H1 (cell line): Measurements from ENCODE around the gene NDUFAF3. TPM values are rescaled to one million over a fixed set of nuclear protein-coding genes. Genes with fewer than 3 reads are reported as not detected.

Source experiments
- CTCF ChIA-PET: fragments of 300-600 bp; sonication (Branson Sonifier 250); formaldehyde crosslinking; loops from one replicate; lab custom pipeline; 2021; ENCODE audit not compliant: partially characterized antibody; lab: Charles Lee
- POLR2A ChIA-PET: fragments of 300-600 bp; sonication (Branson Sonifier 250); formaldehyde crosslinking; loops from one replicate; lab custom pipeline; 2021; ENCODE audit warnings: inconsistent platforms; ENCODE audit not compliant: partially characterized antibody; lab: Charles Lee
- DNase-seq, 2 experiments: peaks; one replicate each; pipeline versions ENCODE4 v3.0.0 to v3.0.0-alpha.2; 2010 to 2022; ENCODE audit warnings: low spot score in 2 of 2, low read depth in 1 of 2, mixed read lengths in 1 of 2
- FAIRE-seq: peaks from 2 replicates; lab custom pipeline; 2011; peaks lifted over from hg19 to GRCh38; lab: Jason Lieb, UNC
- H2AFZ ChIP-seq: 2 replicates; pipeline ENCODE4 v1.8.1; 2012; ENCODE audit warnings: low read length, inconsistent platforms
- H2AK5ac ChIP-seq: 2 replicates; pipeline ENCODE4 v1.6.1; 2013; ENCODE audit warnings: low read depth, low read length
- H2BK120ac ChIP-seq: replicated peaks from 2 replicates; pipeline ENCODE3; 2013; ENCODE audit warnings: low read depth, low read length, inconsistent platforms
- H2BK12ac ChIP-seq: 2 replicates; pipeline ENCODE4 v1.6.1; 2013; ENCODE audit warnings: low read depth, low read length
- H2BK15ac ChIP-seq: 2 replicates; pipeline ENCODE4 v1.6.1; 2013; ENCODE audit warnings: low read length
- H2BK20ac ChIP-seq: 2 replicates; pipeline ENCODE4 v1.6.1; 2013; ENCODE audit warnings: low read length
- H2BK5ac ChIP-seq: 2 replicates; pipeline ENCODE4 v1.6.1; 2013; ENCODE audit warnings: low read depth, low read length
- H3K14ac ChIP-seq: 2 replicates; pipeline ENCODE4 v1.6.1; 2013; ENCODE audit warnings: inconsistent platforms; ENCODE audit not compliant: insufficient read length
- H3K18ac ChIP-seq: 2 replicates; pipeline ENCODE4 v1.6.1; 2013; ENCODE audit warnings: low read length; ENCODE audit errors: extremely low read depth
- H3K23ac ChIP-seq: 2 replicates; pipeline ENCODE4 v1.6.1; 2013; ENCODE audit warnings: inconsistent platforms; ENCODE audit not compliant: insufficient read length
- H3K23me2 ChIP-seq: 2 replicates; pipeline ENCODE4 v1.6.1; 2013; ENCODE audit warnings: low read depth, low read length
- H3K27ac ChIP-seq: 2 replicates; pipeline ENCODE4 v1.6.1; 2011; ENCODE audit warnings: low read depth, low read length, inconsistent platforms
- H3K27me3 ChIP-seq, 4 experiments: replicated peaks in 1 of 4; 1 replicate in 1 of 4; 2 replicates in 3 of 4; pipeline versions ENCODE4 v1.6.1 to v1.8.1; 2011 to 2013; ENCODE audit warnings: low read length in 3 of 4, mild to moderate bottlenecking in 3 of 4, inconsistent platforms in 2 of 4, mixed read lengths in 2 of 4, moderate library complexity in 1 of 4; ENCODE audit not compliant: control insufficient read depth in 3 of 4, insufficient read depth in 3 of 4; ENCODE audit errors: extremely low read depth in 1 of 4
- H3K36me3 ChIP-seq, 4 experiments: 2 replicates each; pipeline versions ENCODE4 v1.6.1 to v1.8.1; 2011 to 2013; ENCODE audit warnings: mild to moderate bottlenecking in 4 of 4, low read length in 3 of 4, moderate library complexity in 2 of 4, control low read depth in 1 of 4, inconsistent platforms in 1 of 4; ENCODE audit not compliant: insufficient read depth in 4 of 4, control insufficient read depth in 2 of 4
- H3K4ac ChIP-seq: replicated peaks from 2 replicates; pipeline ENCODE3; 2013; ENCODE audit warnings: low read length, low read depth, mixed read lengths, inconsistent platforms; ENCODE audit not compliant: insufficient read length
- H3K4me1 ChIP-seq, 4 experiments: replicated peaks in 1 of 4; 1 replicate in 1 of 4; 2 replicates in 3 of 4; pipeline versions ENCODE4 v1.6.1 to v1.8.1; 2011 to 2013; ENCODE audit warnings: low read length in 3 of 4, inconsistent platforms in 2 of 4, mixed read lengths in 1 of 4; ENCODE audit not compliant: insufficient read depth in 4 of 4, control insufficient read depth in 3 of 4
- H3K4me2 ChIP-seq, 2 experiments: 2 replicates each; pipeline versions ENCODE4 v1.6.1 to v1.8.1; 2011 to 2013; ENCODE audit warnings: low read depth in 2 of 2, low read length in 2 of 2, control low read depth in 1 of 2, inconsistent platforms in 1 of 2, mild to moderate bottlenecking in 1 of 2; ENCODE audit not compliant: insufficient read depth in 1 of 2
- H3K4me3 ChIP-seq, 4 experiments: fragments of 200-600, 300-600 bp in 1 of 4; sonication (generic), shearing (Covaris generic), sonication (Bioruptor Twin) in 1 of 4; 2 replicates each; pipeline versions ENCODE4 v1.5.1 to v1.8.1; 2011 to 2016; ENCODE audit warnings: low read length in 4 of 4, low read depth in 3 of 4, control low read depth in 2 of 4, inconsistent platforms in 2 of 4, mild to moderate bottlenecking in 2 of 4, mixed read lengths in 1 of 4, moderate library complexity in 1 of 4; ENCODE audit not compliant: insufficient read depth in 2 of 4; ENCODE audit errors: extremely low read depth in 1 of 4
- H3K56ac ChIP-seq: replicated peaks from 2 replicates; pipeline ENCODE3; 2013; ENCODE audit warnings: low read depth, mild to moderate bottlenecking, mixed read lengths, low read length, inconsistent platforms; ENCODE audit not compliant: insufficient read length
- H3K79me1 ChIP-seq: 2 replicates; pipeline ENCODE4 v1.6.1; 2013; ENCODE audit warnings: low read depth, low read length, control low read depth
- H3K79me2 ChIP-seq, 2 experiments: 2 replicates each; pipeline versions ENCODE4 v1.6.1 to v1.8.1; 2012 to 2013; ENCODE audit warnings: low read length in 2 of 2, mild to moderate bottlenecking in 2 of 2, inconsistent platforms in 1 of 2; ENCODE audit not compliant: insufficient read depth in 2 of 2, control insufficient read depth in 1 of 2
- H3K9ac ChIP-seq, 4 experiments: replicated peaks in 1 of 4; 1 replicate in 1 of 4; 2 replicates in 3 of 4; pipeline versions ENCODE4 v1.6.1 to v1.8.1; 2011 to 2013; ENCODE audit warnings: low read depth in 3 of 4, low read length in 3 of 4, control low read depth in 2 of 4, mild to moderate bottlenecking in 2 of 4, moderate library complexity in 2 of 4, inconsistent platforms in 1 of 4; ENCODE audit errors: extremely low read depth in 1 of 4
- H3K9me3 ChIP-seq, 2 experiments: 2 replicates each; pipeline versions ENCODE4 v1.6.1 to v1.8.1; 2012 to 2013; ENCODE audit warnings: mild to moderate bottlenecking in 2 of 2, moderate library complexity in 2 of 2, control low read depth in 1 of 2, inconsistent platforms in 1 of 2, low read depth in 1 of 2, low read length in 1 of 2, mixed read lengths in 1 of 2; ENCODE audit not compliant: insufficient read depth in 2 of 2
- H4K20me1 ChIP-seq, 2 experiments: replicated peaks in 1 of 2; 2 replicates each; pipeline versions ENCODE3 to v1.8.1; 2011 to 2013; ENCODE audit warnings: inconsistent platforms in 2 of 2, low read length in 2 of 2, mild to moderate bottlenecking in 1 of 2; ENCODE audit not compliant: insufficient read depth in 2 of 2, control insufficient read depth in 1 of 2
- H4K5ac ChIP-seq: 2 replicates; pipeline ENCODE4 v1.6.1; 2013; ENCODE audit warnings: low read length, low read depth, mixed read lengths, inconsistent platforms; ENCODE audit not compliant: insufficient read length
- H4K8ac ChIP-seq: 2 replicates; pipeline ENCODE4 v1.8.0; 2013; ENCODE audit warnings: mild to moderate bottlenecking, moderate library complexity, low read length, inconsistent platforms; ENCODE audit not compliant: insufficient read depth; ENCODE audit errors: extremely low read depth
- H4K91ac ChIP-seq: replicated peaks from 2 replicates; pipeline ENCODE3; 2013; ENCODE audit warnings: low read length, mixed read lengths, inconsistent platforms; ENCODE audit not compliant: insufficient read length
- CEBPB ChIP-seq: IDR thresholded peaks from 2 replicates; pipeline ENCODE4 v1.6.1; 2012; ENCODE audit warnings: low read depth, low read length
- CHD1 ChIP-seq: IDR thresholded peaks from 2 replicates; pipeline ENCODE4 v1.6.1; 2012; ENCODE audit warnings: low read depth, low read length, improper control_type of control experiment
- JUND ChIP-seq: IDR thresholded peaks from 2 replicates; pipeline ENCODE4 v1.6.1; 2011; ENCODE audit warnings: mild to moderate bottlenecking, improper control_type of control experiment, low read length
- WGBS, 2 experiments: shearing (Covaris generic) in 1 of 2; methylation state at CpG; one replicate each; pipeline versions ENCODE4 v1.1.6 to v1.1.7; 2013 to 2015; ENCODE audit warnings: low lambda C conversion rate in 2 of 2, mixed read lengths in 2 of 2, inconsistent platforms in 1 of 2, low coverage in 1 of 2, missing lambda C conversion rate in 1 of 2; ENCODE audit not compliant: insufficient replicate concordance in 2 of 2, insufficient coverage in 1 of 2, insufficient read length in 1 of 2; ENCODE audit errors: extremely low coverage in 1 of 2, missing lambda C conversion rate in 1 of 2; 5-methylcytosine and 5-hydroxymethylcytosine counted together
- polyA plus RNA-seq, 7 experiments: library from polyadenylated mRNA; depleted of rRNA in 3 of 7; stranded (reverse) in 5 of 7; unstranded in 2 of 7; fragments of >200 nt in 5 of 7; fragments of 200-250 nt in 2 of 7; gene quantifications; 1 replicate in 5 of 7; 2 replicates in 1 of 7; 4 replicates in 1 of 7; pipeline versions ENCODE4 v1.2.1 to v1.2.3, GENCODE V29; 2011 to 2013; ENCODE audit warnings: missing spikeins in 2 of 7, mixed read lengths in 2 of 7
- total RNA-seq: library from RNA; stranded (reverse); fragmentation: NEBNext Ultra II Directional; extraction: Animal tissue kit (Norgen Biotek cat#: 25700); gene quantifications from 2 replicates; pipeline ENCODE4 v1.2.1, GENCODE V29; 2021

NDUFAF3 gene
- total and polyA plus RNA-seq, 2 of the 8 experiments (the other 6 are each of a cell fraction or from before 2014, with no cell fraction given): 27.8 to 45.5 TPM

DNA sequence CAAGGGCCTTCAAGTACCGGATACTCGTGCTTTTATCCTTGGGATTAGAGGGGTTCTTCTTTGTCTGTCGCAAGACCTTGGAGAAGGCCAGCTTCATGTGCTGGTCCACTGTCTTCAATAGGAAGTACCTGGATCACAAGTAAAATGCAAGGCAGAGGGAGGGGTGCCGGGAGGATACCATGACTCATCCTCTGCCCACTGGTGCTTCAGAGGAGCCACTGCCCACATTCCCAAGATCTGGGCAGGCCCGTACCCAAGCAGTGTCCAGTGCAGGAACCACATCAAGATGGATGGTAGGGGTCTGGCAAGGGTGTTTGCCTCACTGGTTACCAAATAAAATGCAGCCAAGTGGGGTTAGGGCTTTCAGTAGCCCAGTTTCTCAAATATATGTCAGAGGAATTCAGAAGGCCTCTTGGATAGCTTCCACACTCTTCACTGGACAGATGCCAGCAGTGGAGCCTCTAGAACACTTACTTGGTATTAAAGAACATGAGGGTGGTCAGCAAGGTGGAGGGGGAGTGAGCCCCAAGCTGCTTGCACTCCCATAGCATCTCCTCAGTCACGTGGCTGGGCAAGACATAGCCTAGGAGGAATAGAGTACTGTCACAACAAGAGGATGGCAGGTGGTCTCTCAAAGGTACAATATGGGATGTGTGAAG lies 10.9 kb downstream of the NDUFAF3 start:
- Histone ChIP-seq H4K8ac (no peak overlapping the region), H3K4me1 (peaks cover 0 to 8% (median 6%) of the 10 kb centered on the region in 4 experiments; a peak in 5 of 7 replicates), H4K5ac (no peak overlapping the region), H3K79me2 (peaks cover 4 to 12% of the 10 kb centered on the region in 2 experiments; a peak in 3 of 4 replicates), H3K9me3 (no peaks in the 10 kb centered on the region), H3K4me2 (no peak overlapping the region), H4K91ac (no peak overlapping the region), H3K27ac (no peak overlapping the region), H2AFZ (no peak overlapping the region), H2BK15ac (no peak overlapping the region), H2BK5ac (no peak overlapping the region), H3K4ac (no peak overlapping the region), H2BK120ac (no peak overlapping the region), H3K23ac (no peak overlapping the region), H4K20me1 (peaks cover 7 to 12% of the 10 kb centered on the region in 2 experiments), H2BK20ac (no peak overlapping the region), H3K36me3 (peaks cover 20 to 50% (median 34%) of the 10 kb centered on the region in 4 experiments), H3K79me1 (peaks cover 8% of the 10 kb centered on the region), H3K14ac (no peak overlapping the region), H3K18ac (no peak overlapping the region), H3K23me2 (peaks cover 7% of the 10 kb centered on the region), H2BK12ac (no peak overlapping the region), H3K56ac (no peak overlapping the region), H3K4me3 (no peak overlapping the region), H3K27me3 (no peaks in the 10 kb centered on the region), H2AK5ac (no peak overlapping the region), H3K9ac (no peak overlapping the region)
- ChIA-PET CTCF (interaction anchor here (0.6 to 2.4 kb wide), 5 partner anchors 11 to 61 kb away, joined by 3 to 9 read pairs (median 5); partner anchors contain the start of genes NDUFAF3 and QRICH1), POLR2A (interaction anchor here (0.7 to 5.5 kb wide), 5 partner anchors 10 to 371 kb away, joined by 3 to 41 read pairs (median 3); partner anchors contain the start of gene NDUFAF3)
- WGBS, 2 experiments: 92% methylated on average over 6 of the region's 6 CpGs; no CpG with 5 or more reads in 1 of the 2 experiments
- FAIRE-seq (no peak), DNase-seq (no peak)
- TF ChIP-seq JUND (no peak), CHD1 (no peak), CEBPB (no peak)
